Psoas muscle (tissue), 8 donors: Measurements from ENCODE around the gene GNAQ. TPM values are rescaled to one million over a fixed set of nuclear protein-coding genes. Genes with fewer than 3 reads are reported as not detected.
"Not testable (repeated sequence)": the region's sequence is repeated elsewhere in the genome, so short reads cannot be mapped to it uniquely, and the experiment has no call there.

Source experiments
- ATAC-seq, 4 donors: fragments of 200-7000 bp; cut with Tn5 transposase; one replicate each; pipeline ENCODE4 v1.9.1; 2020; ENCODE audit warnings: moderate library complexity in 3 of 4, mild to moderate bottlenecking in 2 of 4
- DNase-seq, 2 donors: peaks; one replicate each; pipeline ENCODE4 v3.0.0-alpha.2; 2020
- H3K27ac ChIP-seq: fragments of 200-600 bp; one replicate; pipeline ENCODE4 v1.8.0; 2022
- H3K27me3 ChIP-seq, 3 donors: fragments of 200-600 bp in 1 of 3; one replicate each; pipeline versions ENCODE4 v1.6.1 to v1.8.0; 2013 to 2022; ENCODE audit warnings: low read length in 2 of 3, mild to moderate bottlenecking in 2 of 3, moderate library complexity in 1 of 3; ENCODE audit not compliant: insufficient read depth in 3 of 3
- H3K36me3 ChIP-seq, 2 donors: fragments of 200-600 bp in 1 of 2; one replicate each; pipeline versions ENCODE4 v1.6.1 to v1.8.0; 2013 to 2022; ENCODE audit warnings: low read depth in 1 of 2, mild to moderate bottlenecking in 1 of 2, moderate library complexity in 1 of 2; ENCODE audit not compliant: insufficient read depth in 1 of 2
- H3K4me1 ChIP-seq: fragments of 200-600 bp; one replicate; pipeline ENCODE4 v1.8.0; 2022
- H3K4me3 ChIP-seq: fragments of 200-600 bp; one replicate; pipeline ENCODE4 v1.8.0; 2022; ENCODE audit warnings: mild to moderate bottlenecking
- H3K9me3 ChIP-seq: fragments of 200-600 bp; one replicate; pipeline ENCODE4 v1.8.0; 2022
- WGBS, 3 donors: extraction: QIAGEN DNeasy Blood & Tissue Kit; methylation state at CpG; one replicate each; pipeline versions ENCODE4 v1.1.6 to v1.1.7; 2013; 5-methylcytosine and 5-hydroxymethylcytosine counted together
- intact Hi-C, 2 donors: fragments of 100-400 bp; cut with DNase I; formaldehyde crosslinking; loops; one replicate each; pipeline versions ENCODE4 v1.11.0 to v1.14.2; 2022
- polyA plus RNA-seq, 3 donors: library from polyadenylated mRNA; stranded (reverse); fragments of 200-250 nt; gene quantifications; one replicate each; pipeline ENCODE4 v1.2.3, GENCODE V29; 2013
- total RNA-seq, 4 donors: library from RNA; stranded (reverse); fragmentation: NEBNext Ultra II Directional in 2 of 4; extraction: Animal tissue kit (Norgen Biotek cat#: 25700) in 2 of 4; gene quantifications; one replicate each; pipeline versions ENCODE4 v1.2.1 to v1.2.4, GENCODE V29; 2021 to 2023
- TF ChIP-seq, protein P1 (sequence below): fragments of 200-600 bp; IDR thresholded peaks from one replicate; pipeline ENCODE4 v1.8.0; 2022; ENCODE audit warnings: antibody characterized with exemption
- donor health status: healthy with polysubstance abuse.
- donor health status: DM: no; HTN: no; CAD: no; lungs with moderate emphysema.
- donor health status: Bipolar disorder and iron deficiency.
- donor health status: healthy.
- donor health status: DM: yes; HTN: yes; CAD: no.
- donor health status: DM: no; HTN: no; CAD: no.
- donor health status: DM: no; HTN: no; CAD: no.
- donor health status: DM: yes; HTN: yes; CAD: no.

Gene GNAQ
- total and polyA plus RNA-seq, 7 donors: 8.3 to 26.6 (median 23.8) TPM

DNA sequence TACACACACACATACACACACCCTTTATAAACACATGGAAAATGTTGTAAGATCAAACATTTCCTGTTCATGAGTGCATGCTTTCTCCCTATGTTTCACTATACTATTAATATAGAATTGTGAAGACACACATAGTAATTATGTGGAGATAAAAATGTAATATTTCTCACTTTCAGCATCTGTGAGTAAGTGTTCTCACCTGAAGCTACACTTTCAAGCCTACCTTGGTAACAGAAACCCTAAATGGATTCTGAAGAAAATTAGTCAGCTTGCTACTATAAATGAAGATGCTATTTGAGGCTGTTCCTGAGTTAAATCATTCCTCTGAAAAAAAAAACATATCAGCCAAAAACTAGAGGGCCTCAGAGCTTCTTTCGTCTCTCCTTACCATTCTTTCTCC lies 302.4 kb downstream of the GNAQ start:
- Histone ChIP-seq H3K36me3 (peaks cover 0 to 35% of the 10 kb centered on the region in 2 donors), H3K27me3 (no peaks in the 10 kb centered on the region), H3K27ac (no peak overlapping the region), H3K4me3 (no peak overlapping the region), H3K9me3 (no peaks in the 10 kb centered on the region), H3K4me1 (peaks cover 16% of the 10 kb centered on the region)
- WGBS, 3 donors: 96 to 100% (median 100%) methylated on average over 1 of the region's 1 CpG
- no peak for DNase-seq
- intact Hi-C loops: no loop called here
- no peak for ATAC-seq
- TF ChIP-seq, protein P1, sequence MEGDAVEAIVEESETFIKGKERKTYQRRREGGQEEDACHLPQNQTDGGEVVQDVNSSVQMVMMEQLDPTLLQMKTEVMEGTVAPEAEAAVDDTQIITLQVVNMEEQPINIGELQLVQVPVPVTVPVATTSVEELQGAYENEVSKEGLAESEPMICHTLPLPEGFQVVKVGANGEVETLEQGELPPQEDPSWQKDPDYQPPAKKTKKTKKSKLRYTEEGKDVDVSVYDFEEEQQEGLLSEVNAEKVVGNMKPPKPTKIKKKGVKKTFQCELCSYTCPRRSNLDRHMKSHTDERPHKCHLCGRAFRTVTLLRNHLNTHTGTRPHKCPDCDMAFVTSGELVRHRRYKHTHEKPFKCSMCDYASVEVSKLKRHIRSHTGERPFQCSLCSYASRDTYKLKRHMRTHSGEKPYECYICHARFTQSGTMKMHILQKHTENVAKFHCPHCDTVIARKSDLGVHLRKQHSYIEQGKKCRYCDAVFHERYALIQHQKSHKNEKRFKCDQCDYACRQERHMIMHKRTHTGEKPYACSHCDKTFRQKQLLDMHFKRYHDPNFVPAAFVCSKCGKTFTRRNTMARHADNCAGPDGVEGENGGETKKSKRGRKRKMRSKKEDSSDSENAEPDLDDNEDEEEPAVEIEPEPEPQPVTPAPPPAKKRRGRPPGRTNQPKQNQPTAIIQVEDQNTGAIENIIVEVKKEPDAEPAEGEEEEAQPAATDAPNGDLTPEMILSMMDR: no peak

DNA sequence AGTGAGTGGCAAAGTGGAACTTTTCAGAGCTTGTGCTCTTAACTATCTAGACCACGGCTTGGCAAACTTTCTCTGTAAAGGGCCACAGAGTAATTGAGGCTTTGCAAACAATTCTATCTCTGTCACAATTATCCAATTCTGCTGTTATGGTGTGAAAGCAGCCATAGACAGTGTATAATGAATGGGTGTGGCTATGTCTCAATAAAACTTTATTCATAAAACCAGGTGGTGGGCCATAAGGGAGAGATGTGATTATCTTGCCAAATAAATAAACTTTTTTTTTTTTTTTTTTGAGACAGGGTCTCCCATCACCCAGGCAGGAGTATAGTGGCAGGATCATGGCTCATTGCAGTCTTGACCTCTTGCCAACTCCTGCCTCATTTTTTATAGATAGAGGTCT lies 304.8 kb downstream of the GNAQ start:
- DNase-seq (no peak), ATAC-seq (no peak)
- intact Hi-C loops: no loop called here
- 97 to 100% (median 100%) methylated on average over 1 of the region's 1 CpG for WGBS, 3 donors
- Histone ChIP-seq H3K4me3 (no peak overlapping the region), H3K9me3 (no peaks in the 10 kb centered on the region), H3K4me1 (peaks cover 13% of the 10 kb centered on the region), H3K27me3 (no peaks in the 10 kb centered on the region), H3K27ac (no peak overlapping the region), H3K36me3 (peaks cover 0 to 35% of the 10 kb centered on the region in 2 donors)
- TF ChIP-seq, protein P1: no peak

DNA sequence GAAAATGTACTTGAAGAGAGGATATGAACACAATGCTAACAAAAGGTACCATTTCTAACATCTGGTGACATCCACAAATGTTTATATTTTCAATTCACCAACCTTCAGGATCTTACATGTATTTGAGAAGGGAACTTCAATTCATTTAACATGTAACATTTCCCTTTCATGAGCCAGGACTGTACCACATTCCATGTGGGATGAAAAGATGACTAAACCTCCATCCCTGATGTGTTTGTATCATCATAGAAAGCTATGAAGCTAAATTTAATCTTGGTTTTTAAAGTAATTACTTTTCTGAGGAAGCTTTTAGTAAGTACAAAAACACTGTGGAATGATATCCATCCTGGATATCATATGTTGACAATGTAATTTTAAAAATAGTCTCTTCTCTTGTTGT lies 305.3 kb downstream of the GNAQ start:
- ATAC-seq (no peak), DNase-seq (no peak)
- Histone ChIP-seq H3K9me3 (no peaks in the 10 kb centered on the region), H3K27me3 (no peaks in the 10 kb centered on the region), H3K36me3 (peaks cover 0 to 35% of the 10 kb centered on the region in 2 donors), H3K4me3 (no peak overlapping the region), H3K4me1 (peaks cover 8% of the 10 kb centered on the region), H3K27ac (no peak overlapping the region)
- TF ChIP-seq, protein P1: no peak
- intact Hi-C loops: no loop called here

DNA sequence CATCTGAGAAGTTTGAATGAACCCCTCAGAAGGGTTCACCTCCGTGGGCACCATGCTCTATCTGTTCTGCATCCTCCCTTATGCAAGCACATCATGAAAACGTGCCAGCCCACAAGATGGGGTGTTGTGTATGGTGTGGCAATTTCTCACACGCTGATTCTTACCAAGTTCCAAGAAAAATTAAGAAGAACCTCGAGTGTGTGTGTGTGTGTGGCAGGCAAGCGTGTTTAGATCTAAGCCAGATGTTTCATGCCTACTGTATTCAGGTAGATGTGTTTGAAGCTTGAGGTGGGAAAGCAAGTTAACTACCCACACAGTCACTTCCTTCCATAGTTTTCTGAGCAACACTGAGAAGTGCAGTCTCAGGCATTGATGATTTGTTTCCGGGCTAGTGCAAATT lies 305.8 kb downstream of the GNAQ start:
- Histone ChIP-seq H3K4me1 (peaks cover 3% of the 10 kb centered on the region), H3K27me3 (no peaks in the 10 kb centered on the region), H3K9me3 (no peaks in the 10 kb centered on the region), H3K27ac (no peak overlapping the region), H3K4me3 (no peak overlapping the region), H3K36me3 (peaks cover 0 to 35% of the 10 kb centered on the region in 2 donors)
- no peak for ATAC-seq
- 80 to 86% (median 84%) methylated on average over 6 of the region's 6 CpGs for WGBS, 3 donors
- no peak for DNase-seq
- TF ChIP-seq, protein P1: no peak
- intact Hi-C loops: no loop called here

DNA sequence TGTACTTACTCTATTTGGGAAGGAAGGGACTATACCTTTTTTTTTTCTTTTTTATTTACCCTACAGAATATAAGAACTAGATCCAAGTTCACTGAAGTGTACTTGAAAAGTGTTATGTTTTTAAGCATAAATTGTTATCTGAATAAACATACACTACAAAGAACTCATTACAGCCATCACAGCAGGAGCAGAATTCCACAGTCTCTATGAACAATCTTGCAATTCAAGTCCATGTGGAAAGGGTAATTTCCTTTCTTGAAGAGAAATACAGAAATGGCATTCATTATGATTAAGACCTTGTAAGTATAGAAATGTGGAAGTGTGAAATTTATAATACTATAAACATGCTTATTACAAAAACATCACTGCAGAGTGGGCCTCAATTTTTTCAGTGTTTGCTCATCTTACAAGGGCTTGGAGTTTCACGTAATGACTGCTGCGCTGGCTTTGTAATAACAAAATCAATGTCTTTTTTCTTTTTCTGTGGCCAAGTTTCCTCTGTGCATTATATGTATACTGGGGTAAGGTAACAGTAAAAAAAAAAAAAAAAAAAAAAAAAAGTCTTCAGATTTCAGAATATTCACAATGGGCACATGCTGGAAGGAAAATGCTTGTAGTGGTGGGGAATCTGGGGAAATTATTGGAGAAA lies 306.4 kb downstream of the GNAQ start:
- no peak overlapping the region for H3K4me3 ChIP-seq
- H3K27ac ChIP-seq: no peak overlapping the region
- no peak for ATAC-seq
- peaks cover 0 to 35% of the 10 kb centered on the region in 2 donors for H3K36me3 ChIP-seq
- TF ChIP-seq, protein P1: no peak
- WGBS, 3 donors: 47 to 50% (median 47%) methylated on average over 2 of the region's 2 CpGs
- DNase-seq: no peak
- intact Hi-C loops: no loop called here
- no peaks in the 10 kb centered on the region for H3K9me3 ChIP-seq
- no peaks in the 10 kb centered on the region for H3K4me1 ChIP-seq
- H3K27me3 ChIP-seq: no peaks in the 10 kb centered on the region

DNA sequence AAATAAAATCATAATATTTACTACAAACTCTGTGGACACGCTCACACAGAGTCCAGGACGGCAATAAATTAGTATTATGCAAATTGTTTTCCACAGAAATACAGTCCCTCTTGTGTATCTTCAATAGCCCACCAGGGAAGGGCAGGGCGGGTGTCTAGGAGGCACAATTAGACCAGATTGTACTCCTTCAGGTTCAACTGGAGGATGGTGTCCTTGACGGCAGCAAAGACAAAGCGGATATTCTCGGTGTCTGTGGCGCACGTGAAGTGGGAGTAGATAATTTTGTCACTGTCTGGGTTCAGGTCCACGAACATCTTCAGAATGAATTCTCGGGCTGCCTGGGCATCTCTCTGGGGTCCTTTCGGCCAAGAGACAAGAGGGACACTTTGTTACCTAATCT lies 310.5 kb downstream of the GNAQ start:
- peaks cover 0 to 13% of the 10 kb centered on the region in 2 donors for H3K36me3 ChIP-seq
- DNase-seq, H3K4me3 ChIP-seq, ATAC-seq, H3K27me3 ChIP-seq, H3K9me3 ChIP-seq, H3K27ac ChIP-seq, H3K4me1 ChIP-seq, intact Hi-C loops: not testable (repeated sequence)
- 95 to 100% (median 95%) methylated on average over 11 of the region's 11 CpGs for WGBS, 3 donors
